Stimulated activated CD8-positive, alpha-beta memory T cell treated with anti-CD3 and anti-CD28 coated beads, Interleukin-4, amount 100 ng/mL, for 4 hours (primary cell): ENCODE data around the gene CCSAP.
A peak's percentile ranks its signal among the peaks of the same experiment; 100 is the strongest.
"Not testable (repeated sequence)": the region's sequence is repeated elsewhere in the genome, so short reads cannot be mapped to it uniquely, and the experiment has no call there.

Experiments
- DNase-seq, 2 donors: peaks; one replicate each; pipeline ENCODE4 v3.0.0-alpha.2; 2020; ENCODE audit warnings: low read depth in 2 of 2, low spot score in 1 of 2

CCSAP gene, protein sequence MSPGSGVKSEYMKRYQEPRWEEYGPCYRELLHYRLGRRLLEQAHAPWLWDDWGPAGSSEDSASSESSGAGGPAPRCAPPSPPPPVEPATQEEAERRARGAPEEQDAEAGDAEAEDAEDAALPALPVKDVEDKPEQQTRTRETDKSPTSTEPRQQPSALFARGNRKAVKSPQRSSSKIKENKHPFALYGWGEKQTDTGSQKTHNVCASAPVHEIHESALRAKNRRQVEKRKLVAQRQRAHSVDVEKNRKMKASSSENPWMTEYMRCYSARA

DNA sequence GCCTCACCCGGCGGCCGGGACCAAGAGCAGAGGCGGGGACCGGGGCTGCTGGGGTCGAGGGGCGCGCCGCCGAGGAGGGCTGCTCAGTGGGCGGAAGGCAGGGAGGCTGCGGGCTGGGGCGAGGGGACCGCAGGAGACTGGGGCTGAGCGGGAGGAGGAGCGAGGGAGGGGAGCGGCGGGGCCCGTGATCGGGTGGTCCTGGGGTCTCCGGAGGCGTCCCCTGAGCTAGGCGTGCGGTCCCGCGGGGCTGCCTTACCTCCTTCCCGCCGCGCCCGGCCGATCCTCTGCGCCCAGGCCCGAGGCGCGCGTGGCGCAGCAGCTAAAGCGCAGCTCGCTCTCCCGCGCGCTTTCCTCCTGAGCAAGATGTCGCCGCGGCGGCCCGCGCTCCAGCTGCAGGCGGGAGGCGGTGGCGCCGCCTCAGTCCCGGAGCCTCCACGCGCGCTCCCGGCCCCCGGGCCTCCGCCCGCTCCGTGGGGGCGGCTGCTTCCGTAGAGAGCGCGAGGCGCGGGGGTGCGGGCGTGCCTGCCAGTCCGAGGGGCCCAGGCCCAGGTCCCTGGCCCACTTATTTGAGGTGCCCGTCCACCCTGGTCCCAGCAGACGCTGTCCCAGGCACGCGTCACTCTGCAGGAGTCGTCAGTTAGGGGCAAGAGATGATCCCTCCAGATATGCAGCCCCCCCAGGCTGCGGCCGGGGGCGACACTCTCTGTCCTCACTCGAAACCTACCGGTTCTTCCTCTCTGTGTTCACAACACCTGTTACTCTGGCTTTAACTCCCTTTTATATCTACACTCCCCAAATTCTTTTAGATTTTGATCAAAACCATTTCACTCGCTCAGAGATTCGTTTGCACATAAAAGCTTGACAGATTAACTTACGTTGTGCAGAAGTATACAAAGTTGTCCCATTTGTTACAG, at the start of gene CCSAP:
Gene CCSAP (minus strand): TSS at position 392 of the 914 bp plus-strand sequence. CDS start 582 bp downstream, outside the sequence.
- DNase-seq = peak in 1 of 2 donors; percentile 20

- DNase-seq = no peak
Measured at GRCh38 chr1:229390130-229390529, 47.3 kb upstream of the CCSAP start.

DNA sequence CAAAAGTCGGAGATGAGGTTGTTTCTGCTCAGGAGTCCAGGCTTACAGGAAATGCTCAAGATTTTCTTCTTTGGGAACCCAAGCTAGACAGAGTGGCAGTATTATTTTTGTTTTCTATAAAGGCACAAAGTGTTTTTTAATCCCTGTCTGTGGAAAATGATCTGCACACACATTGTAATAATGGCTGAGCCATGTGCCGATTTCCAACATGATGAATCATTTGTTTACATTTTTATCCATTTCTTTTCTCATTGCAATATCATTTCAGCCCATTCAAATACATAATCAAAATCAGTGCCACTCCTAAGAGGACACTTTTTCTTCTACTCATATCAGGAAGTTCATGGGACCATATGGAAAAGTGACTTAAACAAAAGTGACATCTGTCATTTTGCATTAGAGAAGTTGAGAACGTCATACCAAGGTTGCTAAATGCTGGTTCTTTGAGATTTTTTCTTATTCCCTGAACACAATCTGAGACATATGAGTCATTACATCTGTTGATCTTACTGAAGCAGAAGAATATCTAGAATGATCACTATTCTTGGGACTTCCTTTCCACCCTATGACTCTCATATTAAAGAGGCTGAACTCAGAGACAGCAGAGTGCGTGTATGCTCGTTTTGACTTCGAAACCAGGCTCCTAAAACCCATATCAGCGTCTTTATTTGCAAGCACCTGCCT, 46.2 kb upstream of the CCSAP start:
- no peak for DNase-seq

- DNase-seq = no peak
Measured at GRCh38 chr1:229385853-229386456, 43.1 kb upstream of the CCSAP start.

DNA sequence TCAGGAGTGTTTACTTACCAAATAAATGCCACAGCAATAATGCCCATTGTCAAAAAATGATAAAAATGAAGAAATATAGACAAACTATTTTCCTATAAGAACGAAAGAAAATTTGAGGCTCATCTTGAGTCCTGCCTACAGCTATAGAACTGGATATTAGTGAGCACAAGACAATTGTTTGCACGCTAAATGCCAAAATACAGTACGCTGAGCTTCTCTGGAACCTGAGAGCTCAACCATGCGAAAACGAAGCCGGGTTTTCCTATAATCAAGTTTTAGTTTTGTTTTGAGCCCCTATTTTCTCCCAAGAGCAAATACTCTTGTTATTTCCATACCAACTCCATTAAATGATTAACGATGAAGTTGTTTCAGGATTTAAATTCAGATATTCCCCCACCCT, 42.0 kb upstream of the CCSAP start:
- no peak for DNase-seq

- DNase-seq = no peak
Measured at GRCh38 chr1:229383961-229384360, 41.1 kb upstream of the CCSAP start.

- DNase-seq = no peak
Measured at GRCh38 chr1:229383188-229383587, 40.3 kb upstream of the CCSAP start.

DNA sequence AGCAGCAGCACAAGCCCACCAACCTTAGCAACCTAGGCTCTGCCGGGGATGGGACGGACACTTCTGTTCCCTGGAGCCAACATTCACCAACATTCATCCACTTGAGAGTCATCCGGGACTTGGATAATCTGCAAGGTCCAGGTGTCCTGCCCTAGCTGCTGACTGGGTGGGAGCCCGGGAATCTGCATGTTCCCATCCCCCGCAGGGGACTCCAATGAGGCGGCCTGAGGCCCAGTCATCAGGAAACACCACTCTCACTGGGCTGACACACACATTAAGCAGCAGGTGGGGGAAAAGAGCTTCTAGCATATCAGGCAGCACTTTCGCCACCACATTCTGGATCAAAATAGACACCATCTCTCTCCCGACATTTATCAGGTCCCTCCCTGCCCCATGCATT, 38.4 kb upstream of the CCSAP start:
- no peak for DNase-seq

DNA sequence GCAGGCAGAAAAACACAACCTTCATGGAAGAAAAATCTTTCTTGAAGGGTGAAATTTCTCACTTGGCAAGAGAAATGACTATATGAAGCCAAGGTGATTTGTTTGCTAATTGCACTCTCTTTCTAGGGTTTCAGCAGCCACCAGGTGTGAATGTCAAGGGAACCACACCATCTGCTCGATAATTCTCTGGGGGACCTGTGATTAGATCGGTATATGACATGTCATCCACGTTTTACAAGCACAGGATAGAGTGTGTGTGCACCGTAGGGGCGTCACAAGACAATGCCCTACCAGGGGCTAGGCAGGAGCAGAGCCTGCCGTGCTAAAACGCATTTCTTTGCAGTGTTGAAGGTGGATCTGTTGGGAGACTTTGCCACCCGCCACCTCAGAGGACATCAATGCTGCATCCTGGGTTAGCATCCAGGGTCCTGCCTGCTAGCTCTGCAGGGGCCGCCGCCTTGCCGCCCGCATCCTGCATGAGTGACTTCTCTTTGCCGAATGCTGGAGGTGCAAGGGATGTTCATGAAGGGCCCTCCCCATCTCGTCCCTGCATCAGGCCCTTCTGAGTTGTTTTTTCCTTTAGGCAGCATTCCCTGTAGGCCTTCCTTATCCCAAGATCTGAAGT, 37.8 kb upstream of the CCSAP start:
- DNase-seq = no peak

- DNase-seq = no peak
Measured at GRCh38 chr1:229379846-229380245, 37.0 kb upstream of the CCSAP start.

DNA sequence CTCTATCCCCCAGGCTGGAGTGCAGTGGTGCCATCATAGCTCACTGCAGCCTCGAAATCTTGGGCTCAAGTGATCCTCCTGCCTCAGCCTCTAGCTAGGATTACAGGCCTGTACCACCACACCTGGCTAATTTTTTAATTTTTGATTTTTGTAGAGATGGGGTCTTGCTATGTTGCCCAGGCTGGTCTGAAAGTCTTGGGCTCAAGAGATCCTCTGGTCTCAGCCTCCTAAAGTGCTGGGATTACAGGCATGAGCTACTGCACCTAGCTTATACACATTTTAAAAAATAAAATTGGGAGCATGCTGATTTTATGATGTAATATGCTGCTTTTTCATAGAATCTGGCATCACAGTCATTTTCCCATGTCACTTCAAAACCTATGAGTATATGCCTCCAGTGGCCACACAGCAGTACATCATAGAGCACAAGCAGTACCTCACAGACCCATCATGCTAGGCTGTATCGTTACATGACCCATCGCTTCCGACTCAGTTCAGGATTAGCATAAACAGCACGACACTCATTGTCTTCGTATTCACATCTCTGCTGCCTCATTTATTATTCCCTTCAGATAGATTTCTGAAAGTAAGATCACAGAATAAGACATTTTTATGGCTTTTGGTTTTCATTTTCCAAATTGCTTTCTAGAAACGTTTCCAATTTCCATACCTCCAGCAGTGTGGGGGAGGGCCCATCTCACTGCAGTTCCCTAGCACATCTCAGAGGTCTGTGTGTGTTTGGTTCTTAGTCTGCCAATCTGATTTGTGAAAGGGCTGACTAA, 35.9 kb upstream of the CCSAP start:
- DNase-seq = no peak

GRCh38 chr1:229378035-229378434, 35.2 kb upstream of the CCSAP start:
- not testable (repeated sequence) for DNase-seq

DNA sequence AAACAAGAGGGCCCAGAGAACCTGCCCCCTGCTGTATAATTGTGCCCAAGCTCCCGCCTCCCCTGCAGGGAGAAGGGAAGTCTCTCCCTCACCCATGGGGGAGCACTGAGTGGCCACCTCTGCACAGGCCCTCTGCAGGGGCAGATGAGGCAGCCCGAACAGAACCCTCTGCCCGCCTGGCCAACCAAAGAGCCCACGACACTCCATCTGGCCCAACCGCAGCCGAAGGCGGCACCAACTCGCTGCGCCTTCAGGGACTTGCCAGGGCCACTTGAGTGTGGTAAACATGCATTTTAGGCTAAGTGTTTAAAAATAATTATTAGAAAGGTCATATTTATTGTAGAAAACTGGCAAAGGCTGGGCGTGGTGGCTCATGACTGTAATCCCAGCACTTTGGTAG, 34.6 kb upstream of the CCSAP start:
- no peak for DNase-seq

GRCh38 chr1:229376521-229376920, 33.7 kb upstream of the CCSAP start:
- no peak for DNase-seq

- DNase-seq = no peak
Measured at GRCh38 chr1:229374485-229374884, 31.6 kb upstream of the CCSAP start.

DNA sequence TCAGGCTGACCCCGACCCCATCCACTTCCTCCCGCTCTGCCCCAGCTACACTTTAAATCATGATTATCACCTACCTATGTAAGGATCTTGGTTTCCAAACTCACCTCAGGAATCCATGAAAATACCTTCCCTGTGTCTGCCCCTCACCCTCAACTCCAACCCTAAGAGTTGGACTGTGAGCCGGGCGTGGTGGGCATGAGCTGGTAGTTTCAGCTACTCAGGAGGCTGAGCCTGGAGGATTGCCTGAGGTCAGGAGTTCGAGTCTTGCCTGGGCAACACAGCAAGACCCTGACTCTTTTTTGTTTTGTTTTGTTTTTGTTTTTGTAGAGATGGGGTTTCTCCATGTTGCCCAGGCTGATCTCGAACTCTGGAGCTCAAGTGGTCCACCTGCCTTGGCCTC, 30.5 kb upstream of the CCSAP start:
- no peak for DNase-seq

GRCh38 chr1:229372251-229372650, 29.4 kb upstream of the CCSAP start:
- DNase-seq = no peak

DNA sequence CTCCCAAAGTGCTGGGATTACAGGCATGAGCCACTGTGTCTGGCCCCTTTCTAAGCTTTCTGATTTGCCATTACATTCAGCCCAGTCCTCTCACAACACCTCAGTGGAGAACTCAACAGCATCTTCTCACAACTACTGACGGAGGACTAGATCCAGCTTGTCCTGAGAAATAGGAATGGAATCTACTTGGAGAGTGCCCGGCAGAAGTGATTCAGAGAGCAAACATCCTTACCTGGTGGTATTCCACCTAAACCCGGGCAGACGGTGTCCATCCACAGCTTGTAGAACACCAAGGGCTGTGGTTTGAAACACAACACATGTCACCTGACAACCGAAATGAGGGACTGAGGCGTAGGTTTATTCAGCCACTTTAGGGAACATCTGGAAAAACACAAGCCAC, 28.8 kb upstream of the CCSAP start:
- DNase-seq = no peak

GRCh38 chr1:229370601-229371021, 27.8 kb upstream of the CCSAP start:
- DNase-seq = no peak

- no peak for DNase-seq
Measured at GRCh38 chr1:229368347-229368746, 25.5 kb upstream of the CCSAP start.
